Natural killer cell (primary cell): ENCODE data around the gene SNRNP27. TPM values are rescaled to one million over a fixed set of nuclear protein-coding genes. Genes with fewer than 3 reads are reported as not detected.

Experiments
- ATAC-seq, 3 donors: fragments of 150-1000 bp in 2 of 3; fragments of 200-7000 bp in 1 of 3; cut with Tn5 transposase; 1 replicate in 1 of 3; 2 replicates in 2 of 3; pipeline ENCODE4 v1.10.0; 2021; ENCODE audit warnings: mild to moderate bottlenecking in 2 of 3, moderate library complexity in 2 of 3
- DNase-seq, 2 donors: peaks; one replicate each; pipeline versions ENCODE4 v3.0.0 to v3.0.0-alpha.2; 2013 to 2021; ENCODE audit warnings: mixed read lengths in 1 of 2
- H3K27ac ChIP-seq: one replicate; pipeline ENCODE4 v1.5.1; 2013; ENCODE audit warnings: mild to moderate bottlenecking, low read length
- H3K27me3 ChIP-seq: one replicate; pipeline ENCODE4 v1.6.1; 2013; ENCODE audit warnings: low read length; ENCODE audit not compliant: control insufficient read depth, insufficient read depth
- H3K36me3 ChIP-seq: one replicate; pipeline ENCODE4 v1.6.1; 2013; ENCODE audit warnings: low read length; ENCODE audit not compliant: control insufficient read depth, insufficient read depth
- H3K4me1 ChIP-seq: one replicate; pipeline ENCODE4 v1.6.1; 2013; ENCODE audit warnings: low read length; ENCODE audit not compliant: control insufficient read depth, insufficient read depth
- H3K4me3 ChIP-seq: one replicate; pipeline ENCODE4 v1.5.1; 2013; ENCODE audit warnings: low read length
- H3K9me3 ChIP-seq: one replicate; pipeline ENCODE4 v1.6.1; 2013; ENCODE audit warnings: low read length; ENCODE audit not compliant: control insufficient read depth, insufficient read depth
- H3K27ac Mint-ChIP-seq, 2 donors: one replicate each; pipeline ENCODE4 v1.8.0; 2022; ENCODE audit warnings: mild to moderate bottlenecking in 2 of 2, mixed read lengths in 2 of 2, moderate library complexity in 1 of 2
- H3K27me3 Mint-ChIP-seq, 2 donors: one replicate each; pipeline ENCODE4 v1.8.0; 2022; ENCODE audit warnings: low read depth in 2 of 2, mixed read lengths in 2 of 2
- H3K36me3 Mint-ChIP-seq: one replicate; pipeline ENCODE4 v1.8.0; 2022; ENCODE audit warnings: mixed read lengths
- H3K4me1 Mint-ChIP-seq, 2 donors: one replicate each; pipeline ENCODE4 v1.8.0; 2022; ENCODE audit warnings: mixed read lengths in 2 of 2
- H3K4me3 Mint-ChIP-seq: one replicate; pipeline ENCODE4 v1.8.0; 2022; ENCODE audit warnings: mild to moderate bottlenecking, moderate library complexity, mixed read lengths
- H3K9me3 Mint-ChIP-seq, 2 donors: one replicate each; pipeline ENCODE4 v1.8.0; 2022; ENCODE audit warnings: mixed read lengths in 2 of 2
- CTCF ChIP-seq: fragments of 200-600 bp; IDR thresholded peaks from one replicate; pipeline ENCODE4 v1.8.0; 2022; ENCODE audit warnings: antibody characterized with exemption
- WGBS: methylation state at CpG from one replicate; pipeline ENCODE4 v1.1.7; 2013; ENCODE audit warnings: missing lambda C conversion rate; ENCODE audit not compliant: insufficient coverage; 5-methylcytosine and 5-hydroxymethylcytosine counted together
- intact Hi-C: fragments of 100-400 bp; cut with micrococcal nuclease; formaldehyde crosslinking; loops from one replicate; pipeline ENCODE4 v1.14.2; 2022
- total RNA-seq, 4 donors: library from RNA; stranded (reverse); fragments of 120-200 nt in 1 of 4; gene quantifications; one replicate each; pipeline versions ENCODE4 v1.2.3 to v1.2.4, GENCODE V29; 2013 to 2022

SNRNP27 gene
- total RNA-seq, 3 donors from 2014 or later (not counting 1 experiment from before 2014, with no cell fraction given), result 53.2 to 61.5 (median 58.2) TPM

DNA sequence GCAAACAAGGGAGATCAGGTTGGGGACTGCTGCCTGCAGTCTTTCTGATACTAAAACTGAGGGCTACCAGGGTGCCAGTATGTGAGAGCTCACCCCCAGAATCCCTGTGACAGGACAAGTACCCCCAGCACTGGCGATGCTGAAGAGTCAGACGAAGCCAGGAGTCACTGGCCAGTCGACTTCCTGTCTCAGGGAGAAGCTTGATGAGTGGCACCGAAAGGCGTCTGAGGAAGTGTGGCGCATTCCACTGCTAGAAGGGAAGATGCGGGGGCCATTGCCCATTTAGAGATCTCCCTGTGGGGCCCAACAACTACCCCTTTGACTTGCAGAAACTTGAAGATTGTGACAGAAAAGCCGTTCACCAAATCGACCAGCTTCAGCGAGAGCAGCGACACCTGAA lies 43.1 kb downstream of the SNRNP27 start:
- Mint-ChIP-seq H3K9me3 (no peaks in the 10 kb centered on the region), H3K27me3 (no peaks in the 10 kb centered on the region), H3K4me3 (no peak overlapping the region), H3K4me1 (peaks cover 20 to 33% of the 10 kb centered on the region in 2 donors), H3K27ac (peak overlapping the region in 1 of 2 donors; percentile 17), H3K36me3 (peaks cover 38% of the 10 kb centered on the region)
- 91% methylated on average over 11 of the region's 11 CpGs for WGBS
- intact Hi-C loops, result no loop called here
- H3K27me3 ChIP-seq, result no peaks in the 10 kb centered on the region
- H3K4me1 ChIP-seq, result peaks cover 8% of the 10 kb centered on the region
- no peak for DNase-seq
- peaks cover 66% of the 10 kb centered on the region for H3K36me3 ChIP-seq
- no peak overlapping the region for H3K4me3 ChIP-seq
- H3K27ac ChIP-seq, result no peak overlapping the region
- no peak for TF ChIP-seq CTCF
- no peak for ATAC-seq
- no peaks in the 10 kb centered on the region for H3K9me3 ChIP-seq

- Mint-ChIP-seq H3K27me3 (no peaks in the 10 kb centered on the region), H3K27ac (peak overlapping the region in 1 of 2 donors; percentile 62), H3K9me3 (no peaks in the 10 kb centered on the region), H3K36me3 (peaks cover 41% of the 10 kb centered on the region), H3K4me1 (peaks cover 16 to 27% of the 10 kb centered on the region in 2 donors), H3K4me3 (no peak overlapping the region)
- Histone ChIP-seq H3K4me1 (peaks cover 3% of the 10 kb centered on the region), H3K27me3 (no peaks in the 10 kb centered on the region), H3K36me3 (peaks cover 72% of the 10 kb centered on the region), H3K4me3 (no peak overlapping the region), H3K9me3 (no peaks in the 10 kb centered on the region), H3K27ac (no peak overlapping the region)
- no peak for TF ChIP-seq CTCF
- no peak for ATAC-seq
- no peak for DNase-seq
- WGBS, result 98% methylated on average over 14 of the region's 14 CpGs
- intact Hi-C loops, result no loop called here
Observed at GRCh38 chr2:69937968-69938367, 44.2 kb downstream of the SNRNP27 start.

DNA sequence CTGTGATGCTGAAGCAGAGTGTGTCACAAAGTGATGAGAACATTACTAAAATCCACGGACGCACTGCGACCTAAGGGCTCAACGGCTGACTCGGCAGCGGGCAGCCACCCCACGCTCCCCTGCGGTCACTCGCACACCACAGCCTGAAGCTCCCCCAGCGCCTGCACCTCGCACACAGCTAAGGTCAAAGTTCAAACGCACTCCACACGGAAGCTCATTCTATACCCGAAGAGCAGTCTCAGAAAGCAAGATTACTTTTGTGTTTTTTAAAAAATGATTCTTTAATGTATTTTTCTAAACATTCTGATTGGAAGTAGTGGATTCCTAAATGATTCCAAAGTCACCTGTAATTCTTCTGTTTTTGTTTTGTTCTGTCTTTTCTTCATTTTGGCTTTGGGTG lies 46.0 kb downstream of the SNRNP27 start:
- Mint-ChIP-seq H3K27ac (peak overlapping the region in 1 of 2 donors; percentile 62), H3K4me3 (no peak overlapping the region), H3K27me3 (no peaks in the 10 kb centered on the region), H3K9me3 (no peaks in the 10 kb centered on the region), H3K36me3 (peaks cover 41% of the 10 kb centered on the region), H3K4me1 (peaks cover 5 to 17% of the 10 kb centered on the region in 2 donors)
- Histone ChIP-seq H3K4me1 (no peaks in the 10 kb centered on the region), H3K9me3 (no peaks in the 10 kb centered on the region), H3K36me3 (peaks cover 79% of the 10 kb centered on the region), H3K4me3 (no peak overlapping the region), H3K27me3 (no peaks in the 10 kb centered on the region), H3K27ac (no peak overlapping the region)
- intact Hi-C loops, result loop anchor here (10.0 kb wide), 1 partner anchor 205 kb away; no protein-coding TSS in a partner anchor
- ATAC-seq (no peak), DNase-seq (no peak)
- WGBS, result 98% methylated on average over 14 of the region's 14 CpGs
- TF ChIP-seq CTCF, result no peak

DNA sequence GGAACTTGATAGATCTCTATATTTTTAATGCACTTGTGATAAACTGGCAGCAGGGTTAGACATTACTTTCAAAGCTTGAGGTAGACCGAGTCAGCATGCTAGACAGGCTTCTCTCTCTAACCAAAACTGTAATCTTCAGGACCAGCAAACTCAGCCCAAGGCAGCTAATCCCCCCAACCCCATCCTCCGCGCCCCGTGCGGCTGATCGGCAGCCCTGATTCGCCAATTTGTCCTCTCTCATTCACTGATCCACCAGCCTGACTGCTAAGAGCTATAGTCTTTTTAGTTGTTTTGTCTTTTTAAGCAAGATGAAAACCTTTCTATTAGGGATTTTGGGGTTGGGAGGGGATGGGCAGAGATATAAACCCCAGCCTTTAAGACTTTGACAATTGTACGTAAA lies 46.9 kb downstream of the SNRNP27 start:
- intact Hi-C loops, result loop anchor here (10.0 kb wide), 1 partner anchor 204 kb away; no protein-coding TSS in a partner anchor

More for the DNA sequence above, 46.9 kb downstream of the SNRNP27 start:
- no peak overlapping the region for H3K27ac ChIP-seq
- Mint-ChIP-seq H3K4me1 (peaks cover 10 to 23% of the 10 kb centered on the region in 2 donors), H3K27ac (no peak overlapping the region), H3K9me3 (no peaks in the 10 kb centered on the region), H3K36me3 (peaks cover 38% of the 10 kb centered on the region), H3K4me3 (no peak overlapping the region), H3K27me3 (no peaks in the 10 kb centered on the region)
- ATAC-seq (no peak), DNase-seq (no peak)
- H3K9me3 ChIP-seq, result no peaks in the 10 kb centered on the region
- H3K4me1 ChIP-seq, result peaks cover 6% of the 10 kb centered on the region
- H3K4me3 ChIP-seq, result no peak overlapping the region
- TF ChIP-seq CTCF, result no peak
- H3K36me3 ChIP-seq, result peaks cover 72% of the 10 kb centered on the region
- no peaks in the 10 kb centered on the region for H3K27me3 ChIP-seq
- 91% methylated on average over 7 of the region's 8 CpGs for WGBS
